Activated CD8-positive, alpha-beta memory T cell treated with anti-CD3 and anti-CD28 coated beads for 36 hours (primary cell): ENCODE measurements around the gene UNC5C. TPM values are rescaled to one million over a fixed set of nuclear protein-coding genes. Genes with fewer than 3 reads are reported as not detected.

Source experiments
- CTCF ChIA-PET: fragments of 350-600 bp; sonication (Branson Sonifier 250); formaldehyde crosslinking; loops from one replicate; lab custom pipeline; 2021; ENCODE audit warnings: antibody characterized with exemption; lab: Charles Lee
- POLR2A ChIA-PET: fragments of 350-600 bp; sonication (Branson Sonifier 250); formaldehyde crosslinking; loops from one replicate; lab custom pipeline; 2021; ENCODE audit warnings: antibody characterized with exemption; lab: Charles Lee
- total RNA-seq, 2 experiments: library from RNA; stranded (reverse); gene quantifications; one replicate each; pipeline ENCODE4 v1.2.3, GENCODE V29; 2021

UNC5C gene
- total RNA-seq, 2 experiments from 2014 or later, result not detected

- ChIA-PET POLR2A (no interaction called here), CTCF (no interaction called here)
Observed at GRCh38 chr4:95255396-95256107, 293.2 kb downstream of the UNC5C start.

- ChIA-PET CTCF (no interaction called here), POLR2A (no interaction called here)
Observed at GRCh38 chr4:95251568-95251967, 297.2 kb downstream of the UNC5C start.

- ChIA-PET CTCF (no interaction called here), POLR2A (no interaction called here)
Observed at GRCh38 chr4:95250544-95251137, 298.1 kb downstream of the UNC5C start.

- ChIA-PET CTCF (no interaction called here), POLR2A (no interaction called here)
Observed at GRCh38 chr4:95249426-95250021, 299.2 kb downstream of the UNC5C start.

- CTCF ChIA-PET, result no interaction called here
Observed at GRCh38 chr4:95248720-95249425, 299.9 kb downstream of the UNC5C start.

GRCh38 chr4:95243892-95244291 is 304.9 kb downstream of the UNC5C start:
- CTCF ChIA-PET, result no interaction called here
- POLR2A ChIA-PET, result no interaction called here

More at GRCh38 chr4:95248720-95249425, 299.9 kb downstream of the UNC5C start:
- POLR2A ChIA-PET, result no interaction called here

GRCh38 chr4:95238554-95238953 is 310.2 kb downstream of the UNC5C start:
- ChIA-PET CTCF (no interaction called here), POLR2A (no interaction called here)

- POLR2A ChIA-PET, result no interaction called here
- CTCF ChIA-PET, result no interaction called here
Observed at GRCh38 chr4:95232358-95233156, 316.2 kb downstream of the UNC5C start.

- CTCF ChIA-PET, result no interaction called here
- POLR2A ChIA-PET, result no interaction called here
Observed at GRCh38 chr4:95231681-95232080, 317.1 kb downstream of the UNC5C start.

GRCh38 chr4:95225849-95226248 is 322.9 kb downstream of the UNC5C start:
- ChIA-PET CTCF (interaction anchor here (0.6 kb wide), 1 partner anchor 130 kb away, joined by 5 read pairs; no protein-coding TSS in a partner anchor), POLR2A (no interaction called here)

- POLR2A ChIA-PET, result no interaction called here
Observed at GRCh38 chr4:95224402-95224801, 324.4 kb downstream of the UNC5C start.

GRCh38 chr4:95220205-95221175 is 328.3 kb downstream of the UNC5C start:
- ChIA-PET CTCF (no interaction called here), POLR2A (no interaction called here)

More at GRCh38 chr4:95224402-95224801, 324.4 kb downstream of the UNC5C start:
- CTCF ChIA-PET, result no interaction called here

GRCh38 chr4:95219109-95219508 is 329.7 kb downstream of the UNC5C start:
- POLR2A ChIA-PET, result no interaction called here
- CTCF ChIA-PET, result no interaction called here

GRCh38 chr4:95217197-95217596 is 331.6 kb downstream of the UNC5C start:
- CTCF ChIA-PET, result no interaction called here
- POLR2A ChIA-PET, result no interaction called here

- CTCF ChIA-PET, result no interaction called here
- POLR2A ChIA-PET, result no interaction called here
Observed at GRCh38 chr4:95216636-95217035, 332.1 kb downstream of the UNC5C start.

- ChIA-PET POLR2A (no interaction called here), CTCF (no interaction called here)
Observed at GRCh38 chr4:95215991-95216605, 332.7 kb downstream of the UNC5C start.

GRCh38 chr4:95215043-95215442 is 333.7 kb downstream of the UNC5C start:
- ChIA-PET CTCF (no interaction called here), POLR2A (no interaction called here)

GRCh38 chr4:95214408-95214807 is 334.4 kb downstream of the UNC5C start:
- POLR2A ChIA-PET, result no interaction called here
- CTCF ChIA-PET, result no interaction called here
